DND-41 (cell line): ENCODE measurements around the gene HSD17B3.

Experiments used
- EZH2 ChIP-seq: IDR thresholded peaks from 3 replicates; pipeline ENCODE4 v1.6.1; 2012; ENCODE audit warnings: borderline replicate concordance, low read depth, mild to moderate bottlenecking, moderate library complexity, low read length, inconsistent platforms; ENCODE audit not compliant: severe bottlenecking
- TF ChIP-seq, protein P1 (sequence below): IDR thresholded peaks from 2 replicates; pipeline ENCODE4 v1.5.1; 2012; ENCODE audit warnings: borderline replicate concordance, low read length, moderate library complexity, mild to moderate bottlenecking; ENCODE audit not compliant: poor library complexity, severe bottlenecking; ENCODE audit errors: extremely low read depth

DNA sequence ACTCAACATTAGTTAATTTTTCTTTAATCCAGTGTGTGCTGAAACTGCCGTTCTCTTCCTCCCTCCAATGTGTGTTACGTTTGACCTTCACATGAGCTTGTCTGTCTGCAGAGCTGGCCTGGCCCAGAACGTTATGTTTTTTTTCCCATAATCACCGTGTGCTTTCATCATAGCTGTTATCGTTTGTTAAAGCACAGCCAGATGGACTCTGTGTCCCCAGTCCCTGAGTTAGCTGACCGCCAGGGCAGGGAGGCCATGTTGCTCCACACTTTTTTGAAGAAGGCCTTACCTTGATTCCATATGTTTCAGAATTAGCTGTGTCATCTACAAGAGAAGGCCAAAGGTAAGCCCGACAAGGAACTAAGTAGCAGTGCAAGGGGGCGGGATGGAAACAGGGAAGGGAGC is 55.7 kb downstream of the HSD17B3 start:
- TF ChIP-seq, protein P1, sequence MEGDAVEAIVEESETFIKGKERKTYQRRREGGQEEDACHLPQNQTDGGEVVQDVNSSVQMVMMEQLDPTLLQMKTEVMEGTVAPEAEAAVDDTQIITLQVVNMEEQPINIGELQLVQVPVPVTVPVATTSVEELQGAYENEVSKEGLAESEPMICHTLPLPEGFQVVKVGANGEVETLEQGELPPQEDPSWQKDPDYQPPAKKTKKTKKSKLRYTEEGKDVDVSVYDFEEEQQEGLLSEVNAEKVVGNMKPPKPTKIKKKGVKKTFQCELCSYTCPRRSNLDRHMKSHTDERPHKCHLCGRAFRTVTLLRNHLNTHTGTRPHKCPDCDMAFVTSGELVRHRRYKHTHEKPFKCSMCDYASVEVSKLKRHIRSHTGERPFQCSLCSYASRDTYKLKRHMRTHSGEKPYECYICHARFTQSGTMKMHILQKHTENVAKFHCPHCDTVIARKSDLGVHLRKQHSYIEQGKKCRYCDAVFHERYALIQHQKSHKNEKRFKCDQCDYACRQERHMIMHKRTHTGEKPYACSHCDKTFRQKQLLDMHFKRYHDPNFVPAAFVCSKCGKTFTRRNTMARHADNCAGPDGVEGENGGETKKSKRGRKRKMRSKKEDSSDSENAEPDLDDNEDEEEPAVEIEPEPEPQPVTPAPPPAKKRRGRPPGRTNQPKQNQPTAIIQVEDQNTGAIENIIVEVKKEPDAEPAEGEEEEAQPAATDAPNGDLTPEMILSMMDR: no peak
- TF ChIP-seq EZH2: no peak
